ENCODE results near the gene B9D2. TPM values are rescaled to one million over a fixed set of nuclear protein-coding genes. Genes with fewer than 3 reads are reported as not detected.

B9D2 gene
- total RNA-seq, 1 experiment from 2014 or later = 3.3 TPM

Other genes with a start within 250 kb of the B9D2 start
- not detected in 2 replicates for gene CYP2F1, start 249.7 kb downstream of the B9D2 start, total RNA-seq (2014; rRNA removed; shearing (Covaris generic))
- gene CYP2S1, start 170.9 kb downstream of the B9D2 start, total RNA-seq (2014; rRNA removed; shearing (Covaris generic)) = not detected in 2 replicates
- gene AXL, start 144.9 kb downstream of the B9D2 start, total RNA-seq (2014; rRNA removed; shearing (Covaris generic)) = 181 and 224 TPM in 2 replicates
- gene HNRNPUL1, start 99.8 kb downstream of the B9D2 start, total RNA-seq (2014; rRNA removed; shearing (Covaris generic)) = 147 and 162 TPM in 2 replicates
- 6.0 and 10.7 TPM in 2 replicates for gene CCDC97, start 54.0 kb downstream of the B9D2 start, total RNA-seq (2014; rRNA removed; shearing (Covaris generic))
- 16.4 and 17.4 TPM in 2 replicates for gene TGFB1, start 10.2 kb downstream of the B9D2 start, total RNA-seq (2014; rRNA removed; shearing (Covaris generic))
- gene TMEM91, start 12.4 kb upstream of the B9D2 start, total RNA-seq (2014; rRNA removed; shearing (Covaris generic)) = 0.44 and 2.5 TPM in 2 replicates
- gene EXOSC5, start 33.2 kb upstream of the B9D2 start, total RNA-seq (2014; rRNA removed; shearing (Covaris generic)) = 24.4 and 33.6 TPM in 2 replicates
- gene BCKDHA, start 33.7 kb upstream of the B9D2 start, total RNA-seq (2014; rRNA removed; shearing (Covaris generic)) = 14.1 and 25.5 TPM in 2 replicates
- gene B3GNT8, start 63.2 kb upstream of the B9D2 start, total RNA-seq (2014; rRNA removed; shearing (Covaris generic)) = not detected in 2 replicates
- gene DMAC2, start 75.8 kb upstream of the B9D2 start, total RNA-seq (2014; rRNA removed; shearing (Covaris generic)) = 57.8 and 85.5 TPM in 2 replicates
- gene ERICH4, start 79.0 kb upstream of the B9D2 start, total RNA-seq (2014; rRNA removed; shearing (Covaris generic)) = not detected in 2 replicates
- gene CEACAM21, start 212.0 kb upstream of the B9D2 start, total RNA-seq (2014; rRNA removed; shearing (Covaris generic)) = not detected in 2 replicates